ENCODE measurements around the gene PFKFB3.

- TF ChIP-seq, protein P1, sequence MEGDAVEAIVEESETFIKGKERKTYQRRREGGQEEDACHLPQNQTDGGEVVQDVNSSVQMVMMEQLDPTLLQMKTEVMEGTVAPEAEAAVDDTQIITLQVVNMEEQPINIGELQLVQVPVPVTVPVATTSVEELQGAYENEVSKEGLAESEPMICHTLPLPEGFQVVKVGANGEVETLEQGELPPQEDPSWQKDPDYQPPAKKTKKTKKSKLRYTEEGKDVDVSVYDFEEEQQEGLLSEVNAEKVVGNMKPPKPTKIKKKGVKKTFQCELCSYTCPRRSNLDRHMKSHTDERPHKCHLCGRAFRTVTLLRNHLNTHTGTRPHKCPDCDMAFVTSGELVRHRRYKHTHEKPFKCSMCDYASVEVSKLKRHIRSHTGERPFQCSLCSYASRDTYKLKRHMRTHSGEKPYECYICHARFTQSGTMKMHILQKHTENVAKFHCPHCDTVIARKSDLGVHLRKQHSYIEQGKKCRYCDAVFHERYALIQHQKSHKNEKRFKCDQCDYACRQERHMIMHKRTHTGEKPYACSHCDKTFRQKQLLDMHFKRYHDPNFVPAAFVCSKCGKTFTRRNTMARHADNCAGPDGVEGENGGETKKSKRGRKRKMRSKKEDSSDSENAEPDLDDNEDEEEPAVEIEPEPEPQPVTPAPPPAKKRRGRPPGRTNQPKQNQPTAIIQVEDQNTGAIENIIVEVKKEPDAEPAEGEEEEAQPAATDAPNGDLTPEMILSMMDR (IDR thresholded peaks at IDR 0.05) = no peak
- TF ChIP-seq EZH2 (IDR thresholded peaks at IDR 0.05) (no peak), EZH2phosphoT487 (IDR thresholded peaks at IDR 0.05) (no peak)
Observed at GRCh38 chr10:6197321-6197720, 5.4 kb upstream of the PFKFB3 start.

Measured in neural progenitor cell (in vitro differentiated cells).